Testis (tissue), 2 donors: ENCODE results near the gene C19orf25.

Experiments
- CTCF ChIP-seq, 3 experiments: fragments of 450-650 bp in 2 of 3; fragments of 200-600 bp in 1 of 3; sonication (generic) in 1 of 3; IDR thresholded peaks; one replicate each; pipeline ENCODE4 v1.5.1; 2016 to 2019; ENCODE audit warnings: antibody characterized with exemption in 3 of 3, mild to moderate bottlenecking in 2 of 3, moderate library complexity in 1 of 3
- POLR2A ChIP-seq: fragments of 450-650 bp; IDR thresholded peaks from one replicate; pipeline ENCODE4 v1.6.1; 2017; ENCODE audit warnings: antibody characterized with exemption, mild to moderate bottlenecking, moderate library complexity

GRCh38 chr19:1425102-1425837 is 53.7 kb downstream of the C19orf25 start:
- no peak for TF ChIP-seq CTCF (IDR thresholded peaks at IDR 0.05)
- TF ChIP-seq POLR2A: no peak
